Raji (cell line): Measurements from ENCODE around the gene HMGN1.

ENCODE experiments used
- POLR2A ChIP-seq: IDR thresholded peaks from 2 replicates; pipeline ENCODE4 v1.6.1; 2011; ENCODE audit warnings: low read depth, low read length, control low read depth; ENCODE audit not compliant: insufficient read depth

Gene HMGN1

DNA sequence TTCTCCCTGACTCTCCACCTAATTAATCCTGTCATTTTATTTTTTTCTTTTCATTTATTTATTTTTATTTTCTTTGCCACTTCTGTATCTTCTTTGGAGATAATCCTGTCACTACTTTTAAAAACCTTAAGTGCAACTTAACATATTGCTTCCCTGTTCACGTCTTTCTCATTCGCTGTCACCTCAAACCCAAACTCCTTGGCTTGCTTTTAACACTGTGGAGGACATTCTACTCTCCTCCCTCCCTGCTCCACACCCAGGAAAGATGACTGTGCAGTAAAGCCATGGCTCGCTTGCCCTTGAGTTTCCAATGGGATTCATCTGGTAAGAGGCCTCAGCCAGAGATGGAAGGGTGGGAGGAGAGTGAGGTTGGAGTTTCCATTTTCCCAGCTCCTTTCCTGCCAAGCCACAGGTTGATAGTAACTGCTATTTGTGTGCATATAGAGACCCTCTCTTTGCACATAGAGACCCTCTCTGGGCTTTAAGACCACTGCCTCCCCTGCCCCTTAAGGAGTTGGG, 29.0 kb downstream of the HMGN1 start:
- TF ChIP-seq POLR2A, result no peak

DNA sequence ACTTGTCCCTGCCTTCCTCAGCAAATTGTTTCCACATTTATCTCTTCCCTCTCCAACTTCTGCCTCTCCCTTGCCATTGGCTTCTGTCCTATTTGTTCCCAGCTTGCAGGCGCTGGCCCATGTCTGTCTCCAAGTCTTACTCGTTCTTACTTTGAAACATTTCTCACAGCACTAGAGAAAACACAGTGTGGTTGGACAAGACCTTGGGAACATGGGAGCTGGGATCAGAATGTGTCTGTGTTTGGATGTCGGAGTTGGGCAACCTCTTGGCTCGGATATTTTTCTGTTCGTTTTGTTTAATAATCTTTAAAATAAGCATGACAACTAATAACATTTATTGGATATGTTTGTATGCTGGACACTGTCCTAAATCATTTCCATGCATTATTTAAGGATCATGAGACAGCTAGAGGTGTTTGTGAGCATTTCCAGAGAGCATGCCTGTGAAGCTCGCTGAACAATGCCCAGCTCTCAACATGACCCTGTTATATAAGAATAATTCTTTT, 29.6 kb downstream of the HMGN1 start:
- no peak for TF ChIP-seq POLR2A

GRCh38 chr21:39318091-39318959, 30.6 kb downstream of the HMGN1 start:
- TF ChIP-seq POLR2A, result peak; percentile 58; the same call in 1 of the 2 replicates

DNA sequence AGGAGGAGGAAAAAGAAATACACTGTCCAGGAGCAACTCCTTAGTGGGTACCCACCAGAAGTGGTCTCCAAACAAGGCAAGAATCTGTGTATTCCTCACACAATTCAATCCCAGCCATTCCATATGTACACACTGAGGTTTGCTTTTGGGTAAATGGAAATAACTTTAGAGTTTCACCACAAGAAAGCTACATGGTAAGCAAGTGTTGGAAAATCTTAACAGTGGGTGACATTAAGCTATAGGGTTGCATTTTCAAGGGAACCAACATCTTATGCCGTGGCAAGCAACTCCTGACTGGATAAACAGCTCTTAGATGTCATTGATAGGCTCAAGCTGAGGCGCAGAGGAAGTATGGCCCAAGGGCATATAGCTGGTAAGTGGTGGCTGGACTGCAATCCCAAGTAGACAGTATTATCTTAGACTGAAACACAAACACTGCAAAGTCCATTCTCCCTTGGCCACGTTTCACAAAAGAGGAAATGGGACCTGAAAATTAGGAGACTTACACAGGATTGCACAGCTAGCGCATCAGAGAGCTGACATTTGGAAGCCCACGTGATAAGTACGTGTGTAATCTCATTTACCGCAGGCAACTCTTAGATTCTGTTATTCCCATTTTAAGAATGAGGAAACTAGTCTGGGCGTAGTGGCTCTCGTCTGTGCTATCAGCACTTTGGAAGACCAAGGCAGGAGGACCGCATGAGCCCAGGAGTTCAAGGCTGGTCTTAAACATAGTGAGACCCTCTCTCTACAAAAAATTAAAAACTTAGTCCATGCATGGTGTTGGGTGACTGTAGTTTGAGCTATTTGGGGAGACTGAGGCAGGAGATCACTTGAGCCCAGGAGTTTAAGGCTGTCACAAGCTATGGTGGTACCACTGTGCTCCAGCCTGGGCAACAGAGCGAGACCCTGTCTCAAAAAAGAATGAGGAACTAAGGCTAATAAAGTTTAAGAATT, 31.5 kb downstream of the HMGN1 start:
- 0 out of 2 replicates have a peak, but pooled peaks have one; percentile 34 for TF ChIP-seq POLR2A

GRCh38 chr21:39316729-39317128, 32.2 kb downstream of the HMGN1 start:
- TF ChIP-seq POLR2A, result no peak

- TF ChIP-seq POLR2A, result no peak
Observed at GRCh38 chr21:39315603-39316445, 33.1 kb downstream of the HMGN1 start.

- TF ChIP-seq POLR2A, result no peak
Observed at GRCh38 chr21:39314143-39315027, 34.5 kb downstream of the HMGN1 start.

GRCh38 chr21:39313571-39314142, 35.2 kb downstream of the HMGN1 start, which contains the start of gene BRWD1:
BRWD1 (minus strand) TSS chr21:39313632; CDS start chr21:39313491, 141 bp downstream.
- peak; percentile 69 for TF ChIP-seq POLR2A

DNA sequence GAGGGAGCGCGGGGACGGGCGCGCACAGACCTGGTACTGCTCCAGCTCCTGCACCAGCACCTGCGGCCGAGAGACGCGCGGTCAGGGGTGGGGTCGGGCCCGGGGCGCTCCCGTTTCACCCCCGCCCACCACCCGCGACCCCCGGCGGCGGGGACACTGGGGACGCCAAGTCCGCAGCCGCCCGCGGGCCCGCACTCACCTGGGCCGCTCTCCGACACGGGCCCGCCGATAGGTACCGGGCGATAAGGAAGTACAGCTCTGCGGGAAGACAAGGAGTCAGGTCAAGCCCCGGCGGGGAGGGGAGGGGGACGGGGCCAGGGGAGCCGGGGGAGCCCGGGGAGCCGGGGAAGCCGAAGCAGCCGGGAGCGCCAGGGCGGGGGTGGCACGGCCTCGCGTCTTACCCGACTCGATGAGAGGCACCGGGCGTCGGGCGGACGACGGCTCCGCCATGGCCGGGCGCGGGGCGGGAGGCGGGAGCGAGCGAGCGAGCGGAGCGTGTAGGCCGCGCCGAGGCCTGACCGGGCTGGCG, 35.8 kb downstream of the HMGN1 start:
- no peak for TF ChIP-seq POLR2A

DNA sequence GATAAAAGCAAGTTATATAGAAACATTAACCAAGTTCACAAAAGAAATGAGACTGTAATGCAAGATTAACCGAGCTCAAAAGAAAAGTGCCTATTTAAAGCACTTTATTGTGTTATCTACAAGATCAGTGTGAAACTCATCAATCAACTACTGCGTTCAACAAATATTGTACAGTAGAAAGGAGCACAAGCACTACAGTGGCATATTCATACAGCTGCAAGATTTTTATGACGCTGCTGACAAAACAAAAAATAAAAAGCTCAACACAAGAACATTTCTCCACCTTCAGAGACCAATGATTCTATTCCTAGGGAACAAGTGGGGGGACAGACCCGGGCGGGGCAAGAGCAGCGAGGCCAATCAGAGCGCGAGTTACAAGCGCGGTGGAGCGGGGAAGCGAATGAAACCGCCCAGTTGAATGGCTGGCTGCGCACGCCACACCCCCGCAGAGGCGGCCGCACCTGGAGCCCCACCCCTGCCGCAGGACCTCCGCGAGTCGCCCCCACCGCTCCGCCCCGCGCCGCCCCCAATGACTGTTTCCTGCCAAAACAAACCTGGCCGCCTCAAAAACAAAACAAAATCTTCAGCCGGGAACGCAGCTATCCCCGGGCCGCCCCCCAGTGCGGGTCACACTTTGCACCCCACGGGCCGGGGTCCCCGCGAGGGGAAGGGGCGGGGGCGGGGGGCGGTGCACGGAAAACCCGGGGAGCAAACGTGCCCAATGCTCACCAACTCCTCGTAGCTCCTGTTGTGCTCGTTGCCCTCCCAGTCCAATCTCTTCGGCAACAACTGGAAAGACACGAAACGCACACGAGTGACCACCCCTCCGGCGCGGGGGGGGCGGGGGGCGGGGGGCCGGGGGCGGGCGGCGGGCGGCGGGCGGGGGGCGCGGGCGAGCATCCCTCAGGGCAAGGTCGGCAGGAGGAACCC, 36.5 kb downstream of the HMGN1 start:
- TF ChIP-seq POLR2A, result no peak

DNA sequence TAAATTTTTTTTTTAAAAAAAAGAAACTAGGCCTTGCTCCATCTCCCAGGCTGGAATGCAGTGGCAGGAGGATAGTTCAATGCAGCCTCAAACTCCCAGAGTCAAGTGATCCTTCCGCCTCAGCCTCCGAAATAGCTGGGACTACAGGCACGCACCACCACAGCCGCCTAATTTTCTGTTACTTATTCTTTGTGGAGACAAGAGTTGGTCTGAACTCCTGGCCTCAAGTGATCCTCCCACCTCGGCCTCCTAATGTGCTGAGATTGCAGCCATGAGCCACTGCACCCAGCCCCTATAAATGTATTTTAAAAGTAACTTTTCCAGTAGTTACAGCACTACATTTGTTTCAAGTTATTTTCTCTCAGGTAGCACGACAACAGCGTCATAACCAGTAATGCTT, 37.7 kb downstream of the HMGN1 start:
- TF ChIP-seq POLR2A, result no peak

DNA sequence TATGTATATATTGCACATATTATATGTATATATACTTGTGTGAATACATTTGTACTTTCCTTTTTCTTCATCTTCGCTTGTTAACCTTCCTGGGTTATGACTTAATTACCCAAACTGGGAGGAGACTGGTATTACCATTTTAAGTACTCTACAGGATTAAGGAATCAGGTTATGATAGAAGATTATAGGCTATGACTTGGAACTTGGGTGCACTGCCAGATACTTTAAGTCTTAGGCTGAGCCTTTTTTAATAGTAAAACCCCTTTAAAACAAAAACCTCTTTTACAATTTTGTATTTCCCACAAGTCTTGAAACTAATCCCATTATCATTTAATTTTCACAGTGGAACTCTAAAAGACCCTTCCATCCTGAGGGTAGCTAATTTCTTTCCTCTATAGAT, 41.4 kb downstream of the HMGN1 start:
- no peak for TF ChIP-seq POLR2A
